Inflammatory macrophage treated with lipopolysaccharide for 1 hour (primary cell): ENCODE data around the gene VAPA.

Source experiments
- DNase-seq, 2 donors: peaks; one replicate each; pipeline ENCODE4 v3.0.0-alpha.2; 2020 to 2022

Gene VAPA

DNA sequence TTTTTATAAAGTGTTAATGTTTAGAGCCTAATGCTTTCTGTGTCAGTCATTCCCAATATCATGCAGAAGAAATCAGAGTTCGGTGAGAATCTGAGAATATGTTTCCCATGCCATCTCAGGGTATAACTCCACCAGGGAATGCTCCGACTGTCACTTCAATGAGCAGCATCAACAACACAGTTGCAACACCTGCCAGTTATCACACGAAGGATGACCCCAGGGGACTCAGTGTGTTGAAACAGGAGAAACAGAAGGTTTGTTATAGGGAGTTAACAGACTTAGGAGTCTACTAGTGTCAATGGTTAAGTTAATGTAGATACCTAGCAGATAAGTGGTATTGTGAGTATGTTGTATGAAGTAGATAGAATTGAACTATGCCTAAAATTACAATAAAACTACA, 31.0 kb downstream of the VAPA start:
- no peak for DNase-seq

DNA sequence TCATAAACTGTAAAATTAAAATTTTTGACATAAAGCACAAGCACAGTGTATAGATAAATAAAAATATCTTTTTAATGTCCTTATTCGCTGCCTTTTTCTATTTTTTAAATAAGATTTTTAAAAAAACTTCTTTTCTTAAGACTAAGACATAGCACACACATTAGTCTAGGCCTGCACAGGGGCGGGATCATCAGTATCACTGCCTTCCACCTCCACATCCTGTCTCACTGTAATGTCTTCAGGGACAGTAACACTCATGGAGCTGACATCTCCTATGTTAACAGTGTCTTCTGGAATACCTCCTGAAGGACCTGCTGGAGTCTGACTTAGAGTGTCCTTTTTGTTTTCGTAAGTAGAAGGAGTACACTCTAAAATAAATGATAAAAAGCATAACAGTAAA, 33.0 kb downstream of the VAPA start:
- DNase-seq, result no peak

DNA sequence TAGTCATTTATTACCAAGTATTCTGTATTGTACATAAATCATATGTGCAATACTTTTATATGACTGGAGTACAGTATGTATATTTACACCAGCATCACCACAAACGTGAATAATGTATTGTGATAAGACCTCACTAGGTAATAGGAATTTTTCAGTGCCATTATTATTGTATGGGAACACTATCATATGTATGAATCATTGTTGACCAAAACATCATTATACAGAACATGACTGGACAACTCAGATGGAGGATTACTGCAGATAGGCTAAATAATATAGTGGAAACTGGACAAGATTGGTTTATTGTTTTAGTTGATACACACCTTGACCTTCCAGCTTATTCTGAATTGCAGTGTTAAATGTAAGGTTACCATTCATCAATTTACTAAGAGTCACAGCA, 33.4 kb downstream of the VAPA start:
- DNase-seq, result no peak

DNA sequence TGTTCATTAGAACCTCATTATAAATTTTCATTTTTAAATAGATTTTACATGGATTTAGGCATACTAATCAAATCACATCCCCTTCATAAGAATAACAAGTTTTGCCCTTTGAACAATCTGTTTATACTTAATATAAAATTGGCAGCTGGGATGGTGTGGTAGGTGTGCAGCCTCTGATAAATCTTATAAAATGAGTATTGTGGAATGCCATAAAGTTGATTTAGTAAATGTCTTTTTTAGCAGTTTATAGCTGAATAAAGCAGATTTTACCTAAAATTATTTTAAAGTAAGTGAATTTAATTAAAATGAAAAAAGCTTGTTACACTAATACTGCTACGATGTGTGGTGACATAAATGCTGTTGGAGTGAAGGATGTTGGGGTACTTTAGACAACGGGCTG, 35.5 kb downstream of the VAPA start:
- DNase-seq, result no peak

DNA sequence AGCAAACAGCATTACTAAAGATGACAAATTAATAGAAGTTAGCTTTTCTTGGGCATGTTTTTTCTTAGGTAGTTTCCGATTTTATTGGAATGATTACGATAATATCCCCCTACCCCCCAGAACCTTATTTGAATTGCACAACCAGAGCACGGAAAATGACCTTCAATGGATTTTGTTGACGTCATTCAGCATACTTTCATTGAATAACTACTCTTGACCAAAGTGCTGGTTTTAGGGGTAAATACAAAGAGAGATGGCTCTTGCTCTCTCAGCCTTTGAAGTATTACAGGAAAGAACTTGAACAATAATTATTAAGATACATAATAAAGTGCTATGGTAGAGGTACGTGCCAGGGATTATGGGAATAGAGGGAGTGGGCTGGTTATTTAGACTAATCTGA, 36.0 kb downstream of the VAPA start:
- no peak for DNase-seq

DNA sequence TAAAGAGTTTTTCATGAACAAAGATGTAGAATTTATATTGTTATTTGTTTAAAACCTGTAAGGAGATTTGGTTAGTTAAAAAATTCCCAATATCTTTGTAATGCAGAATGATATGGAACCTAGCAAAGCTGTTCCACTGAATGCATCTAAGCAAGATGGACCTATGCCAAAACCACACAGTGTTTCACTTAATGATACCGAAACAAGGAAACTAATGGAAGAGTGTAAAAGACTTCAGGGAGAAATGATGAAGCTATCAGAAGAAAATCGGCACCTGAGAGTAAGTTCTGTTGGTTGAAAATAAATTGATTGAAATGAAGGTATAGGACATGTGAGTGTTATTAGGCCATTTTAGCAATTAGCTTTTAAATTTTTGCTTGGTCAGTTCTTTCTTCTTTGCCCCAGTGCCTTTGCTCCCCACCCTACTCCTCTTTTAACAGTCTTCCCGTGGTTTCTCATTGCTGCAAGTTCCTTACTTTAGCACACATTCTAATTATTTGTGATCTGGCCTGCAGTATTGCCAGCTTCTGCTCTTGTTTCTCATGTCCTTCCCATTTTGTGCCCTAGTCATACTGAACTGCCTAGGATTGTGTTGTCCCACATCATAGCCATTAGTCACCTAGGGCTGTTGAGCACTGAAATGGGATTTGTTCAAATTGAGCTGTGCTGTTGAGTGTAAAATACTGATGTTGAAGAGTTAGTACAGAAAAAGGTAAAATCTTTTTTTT, 36.6 kb downstream of the VAPA start:
- peak; percentile 37 to 48 for DNase-seq

DNA sequence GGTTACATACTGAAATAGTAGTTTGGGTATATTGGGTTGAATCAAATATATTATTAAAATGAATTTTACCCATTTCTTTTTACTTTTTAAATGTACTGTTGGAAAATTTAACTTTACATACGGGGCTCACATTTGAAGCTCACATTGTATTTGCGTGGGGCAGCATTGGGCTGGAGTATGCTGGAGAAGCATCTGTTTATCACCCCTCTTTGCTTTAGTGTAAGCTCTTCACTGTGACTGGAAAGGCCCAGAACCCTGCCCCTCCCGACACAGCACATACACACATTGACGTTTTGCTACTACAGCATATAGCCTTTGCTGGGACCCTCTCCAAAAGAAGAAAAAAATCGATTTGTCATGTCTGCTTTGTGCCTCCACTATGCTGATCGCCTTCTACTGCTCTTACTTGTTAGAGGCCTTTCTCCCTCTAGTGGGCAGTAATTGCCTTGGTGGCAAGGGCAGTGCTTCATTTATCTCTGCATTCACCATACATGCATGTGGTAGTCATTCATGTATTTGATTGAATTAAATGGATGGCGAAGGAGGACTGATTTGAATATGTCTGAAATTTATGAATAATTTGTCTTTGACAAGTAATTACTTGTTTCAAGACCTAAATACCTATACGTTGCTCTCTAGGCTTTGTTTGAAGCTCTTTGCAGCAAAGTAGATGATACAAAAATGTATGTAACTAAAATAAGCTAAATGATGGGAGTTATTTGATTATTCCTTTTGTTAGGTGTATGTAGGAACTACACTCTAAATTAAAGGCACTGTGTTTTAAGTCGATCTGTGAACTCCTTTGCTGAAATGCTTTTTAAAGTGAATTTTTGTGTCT, 37.4 kb downstream of the VAPA start:
- peak; percentile 34 to 36 for DNase-seq

DNA sequence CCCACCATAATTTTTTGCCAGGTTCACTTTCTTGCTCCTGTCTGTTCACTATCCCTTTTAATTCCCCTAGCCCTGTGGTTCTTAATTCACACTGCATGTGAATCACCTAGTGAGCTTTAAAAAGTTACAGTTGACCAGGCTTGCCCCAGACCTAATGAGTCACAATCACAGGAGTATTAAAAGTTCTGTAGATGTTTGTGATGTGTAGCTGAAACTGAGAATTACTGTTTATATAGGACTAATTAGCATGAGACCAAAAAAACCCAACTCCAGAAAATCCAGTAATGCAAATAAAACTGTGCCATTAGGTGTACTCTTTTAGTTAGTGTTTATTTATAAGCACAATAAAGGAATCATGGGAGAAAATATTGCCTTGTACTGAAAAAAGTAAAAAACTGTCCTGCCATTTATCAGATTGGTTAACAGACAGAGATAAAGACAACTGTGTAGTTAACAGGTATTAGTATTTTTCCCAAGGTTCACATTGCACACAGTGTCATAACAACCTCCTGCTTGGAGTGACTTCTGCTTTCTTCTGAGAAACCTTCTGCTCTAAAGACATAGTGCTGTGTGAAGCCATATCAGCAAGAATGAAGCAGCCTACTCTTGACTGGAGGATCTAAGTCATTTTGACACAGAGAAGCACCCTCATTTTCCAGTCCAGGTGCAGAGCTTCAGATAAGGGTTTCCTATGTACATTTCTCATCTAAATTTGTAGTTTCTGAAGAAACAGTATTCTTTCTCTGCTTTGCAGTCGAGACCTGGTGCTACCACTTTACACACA, 39.0 kb downstream of the VAPA start:
- DNase-seq, result peak; percentile 36 to 51

DNA sequence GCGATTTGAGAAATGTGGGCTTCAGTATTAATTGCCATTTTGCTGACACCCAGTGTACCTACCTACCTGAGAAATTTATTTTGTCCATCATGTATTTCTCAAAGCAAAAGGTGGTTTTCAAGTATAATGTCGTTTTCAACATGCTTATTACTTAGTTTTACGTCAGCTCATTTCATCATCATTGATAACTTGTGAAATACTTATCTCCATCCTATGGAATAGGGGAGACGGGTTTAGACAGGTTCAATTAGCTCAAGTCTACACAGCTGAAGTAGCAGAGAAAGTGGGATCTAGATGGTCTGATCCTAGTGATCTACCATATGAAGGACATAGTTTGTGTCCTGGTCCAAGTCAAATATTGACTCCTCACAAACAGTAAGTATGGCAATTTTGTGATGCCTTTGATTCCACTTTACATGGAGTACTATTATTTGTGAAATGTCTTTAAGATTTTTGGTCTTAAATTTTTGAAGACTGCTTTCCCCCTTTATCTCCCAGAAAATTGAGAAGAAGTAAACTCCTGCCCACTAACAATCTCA, 45.1 kb downstream of the VAPA start:
- no peak for DNase-seq

DNA sequence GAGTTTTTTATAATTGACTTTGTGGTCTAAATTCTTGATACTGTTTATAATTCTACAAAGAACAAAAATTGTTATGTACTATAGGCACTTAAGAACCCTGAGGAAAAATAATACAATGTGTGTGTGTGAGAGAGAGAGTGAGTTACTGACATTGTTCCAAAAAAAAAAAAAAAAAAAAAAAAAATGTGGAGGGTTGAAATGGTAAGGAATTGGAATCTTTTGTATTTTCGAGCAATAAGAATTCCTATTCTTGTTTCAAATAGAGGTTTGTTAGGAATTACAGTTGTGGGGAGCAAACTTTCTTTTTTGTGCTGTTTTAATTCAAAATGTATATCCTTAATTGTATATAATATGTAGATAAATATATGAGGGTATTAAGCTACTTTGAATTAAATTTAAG, 45.7 kb downstream of the VAPA start:
- no peak for DNase-seq

DNA sequence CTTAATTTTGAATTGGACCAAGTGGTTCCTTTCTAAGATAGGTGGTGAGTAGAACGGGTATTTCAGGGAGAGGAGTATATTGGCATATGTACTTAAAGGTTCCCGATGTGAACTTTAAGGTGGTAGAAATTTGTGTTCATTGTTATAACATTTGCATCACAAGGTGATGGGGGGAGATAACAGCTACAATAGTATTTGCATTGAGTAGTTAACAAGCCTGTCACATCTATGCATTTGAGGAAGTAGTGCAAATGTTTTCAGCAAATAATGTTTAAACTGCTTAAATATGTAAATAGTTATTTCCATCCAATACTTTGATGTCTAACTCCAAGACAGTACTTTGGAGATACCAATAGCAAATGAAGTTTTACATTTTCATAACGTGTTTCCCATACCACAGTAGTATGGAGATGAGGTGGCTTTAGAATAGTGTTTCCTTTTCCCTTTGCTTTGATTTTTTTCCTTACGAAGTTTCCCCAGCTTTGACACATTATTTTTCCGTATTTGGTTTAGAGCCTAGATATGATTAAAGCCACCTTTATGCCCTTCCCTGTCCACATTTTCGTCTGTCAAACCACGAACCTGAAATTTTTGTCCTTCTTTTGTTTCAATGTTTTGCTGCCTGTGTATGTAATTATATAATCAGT, 46.6 kb downstream of the VAPA start:
- no peak for DNase-seq

DNA sequence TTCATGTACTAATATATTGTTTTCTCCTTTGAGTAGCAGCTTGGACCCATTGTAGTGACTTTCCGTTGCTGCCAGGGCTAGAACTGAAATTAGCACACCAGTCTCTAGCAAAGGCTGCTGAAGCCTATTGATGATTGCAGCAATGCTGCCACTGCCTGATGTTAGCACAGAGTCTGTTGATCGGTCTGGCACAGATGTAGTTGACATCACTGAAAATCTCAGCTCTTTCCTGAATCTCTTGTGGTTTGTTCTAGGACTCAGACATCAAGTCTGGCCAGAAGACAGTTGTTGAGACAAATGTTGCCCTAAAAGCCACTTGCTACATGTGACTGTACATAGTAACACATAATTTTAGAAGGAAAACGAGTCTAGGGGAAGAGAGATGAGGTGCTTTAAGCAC, 47.2 kb downstream of the VAPA start:
- no peak for DNase-seq

DNA sequence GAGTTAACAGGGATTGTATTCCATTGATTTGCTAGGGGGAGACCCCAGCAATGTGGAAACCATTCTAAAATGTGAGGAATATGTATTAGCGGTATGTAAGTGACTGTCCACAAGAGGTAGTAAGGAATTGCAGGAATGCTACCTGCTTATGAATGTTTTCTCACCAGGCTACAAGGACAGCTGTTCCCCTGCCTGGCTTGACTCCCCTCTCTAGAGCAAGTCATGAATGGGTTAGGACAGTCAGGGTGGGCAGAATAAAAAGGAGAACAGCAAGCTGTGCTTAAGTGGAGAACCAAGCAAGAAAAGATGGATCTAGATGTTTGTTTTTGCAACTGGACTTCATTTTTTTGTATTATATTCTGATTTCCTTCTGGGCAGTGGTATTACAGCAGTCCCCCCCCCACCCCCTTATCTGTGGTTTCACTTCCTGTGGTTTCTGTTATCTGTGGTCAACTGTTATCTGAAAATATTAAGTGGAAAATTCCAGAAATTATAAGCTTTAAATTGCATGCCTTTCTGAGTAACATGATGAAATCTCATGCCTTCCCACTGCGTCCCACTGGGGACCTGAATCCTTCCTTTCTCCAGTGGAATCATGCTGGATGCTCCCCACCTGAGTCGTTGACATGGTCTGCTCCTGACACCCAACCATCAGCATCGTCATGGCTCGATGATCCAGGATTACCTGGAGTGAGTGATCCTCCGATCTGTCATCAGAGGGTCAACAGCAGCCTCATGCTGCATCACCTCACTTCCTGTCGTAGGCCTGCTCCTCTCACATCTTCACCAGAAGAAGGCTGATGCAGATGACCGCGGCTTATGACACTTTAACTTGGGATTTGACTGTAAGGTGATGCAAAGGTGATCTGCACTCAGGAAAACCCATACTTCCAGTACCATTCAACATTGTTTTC, 52.2 kb downstream of the VAPA start:
- DNase-seq, result no peak

DNA sequence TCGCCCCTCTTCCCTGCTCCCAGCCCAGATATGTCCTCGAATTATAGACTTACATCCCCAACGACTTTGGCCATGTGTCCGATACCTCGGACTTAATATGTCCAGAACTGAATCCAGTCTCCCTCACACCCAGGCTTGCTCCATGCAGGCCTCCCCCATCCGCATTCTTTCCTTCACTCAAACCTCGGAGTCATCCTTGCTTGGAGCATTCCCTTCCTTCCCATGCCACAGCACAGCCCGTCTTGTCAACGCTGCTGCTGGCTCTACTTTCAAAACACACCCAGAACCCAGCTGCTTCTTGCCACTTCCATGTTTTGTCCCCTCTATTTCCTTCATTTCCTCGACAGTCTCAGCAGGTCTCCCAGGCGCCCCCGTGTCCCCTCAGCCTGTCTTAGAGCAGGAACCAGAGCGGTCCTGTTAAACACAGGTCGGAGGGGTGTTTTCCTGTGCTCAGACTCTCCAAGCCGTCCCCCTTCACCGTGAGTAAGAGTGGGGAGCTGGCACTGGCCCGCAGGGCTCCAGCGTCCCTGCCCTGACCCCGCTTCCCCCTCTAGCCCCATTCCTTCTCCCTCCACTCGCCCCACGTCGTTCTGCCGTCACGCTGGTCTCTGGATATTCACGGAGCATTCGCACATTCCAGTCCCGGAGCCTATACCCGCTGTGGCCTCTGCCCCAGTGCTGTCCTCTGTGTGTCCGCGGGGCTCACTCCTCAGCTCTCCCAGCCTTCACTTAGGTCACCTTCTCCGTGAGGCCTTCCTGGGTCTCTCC, 54.4 kb downstream of the VAPA start:
- DNase-seq, result no peak

DNA sequence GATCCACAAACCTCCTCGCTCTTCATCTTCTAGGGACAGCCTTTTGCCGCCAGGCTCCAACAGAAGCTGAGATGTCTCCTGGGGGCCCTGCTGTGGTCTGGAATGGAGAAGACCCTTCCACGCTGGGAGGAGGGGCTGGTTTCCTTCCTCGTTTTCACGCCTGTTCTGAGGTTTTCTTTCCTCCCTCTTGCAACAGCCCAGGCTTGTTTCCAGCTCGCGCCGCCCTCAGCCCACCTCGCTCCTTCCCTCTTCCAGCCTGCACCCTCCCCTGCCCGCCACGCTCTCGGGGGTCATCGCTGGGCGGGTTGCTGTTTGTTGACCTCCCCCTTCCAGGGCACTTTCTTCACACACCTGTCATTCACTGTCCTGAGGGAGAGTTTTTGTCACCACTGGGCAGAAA, 55.4 kb downstream of the VAPA start:
- no peak for DNase-seq

DNA sequence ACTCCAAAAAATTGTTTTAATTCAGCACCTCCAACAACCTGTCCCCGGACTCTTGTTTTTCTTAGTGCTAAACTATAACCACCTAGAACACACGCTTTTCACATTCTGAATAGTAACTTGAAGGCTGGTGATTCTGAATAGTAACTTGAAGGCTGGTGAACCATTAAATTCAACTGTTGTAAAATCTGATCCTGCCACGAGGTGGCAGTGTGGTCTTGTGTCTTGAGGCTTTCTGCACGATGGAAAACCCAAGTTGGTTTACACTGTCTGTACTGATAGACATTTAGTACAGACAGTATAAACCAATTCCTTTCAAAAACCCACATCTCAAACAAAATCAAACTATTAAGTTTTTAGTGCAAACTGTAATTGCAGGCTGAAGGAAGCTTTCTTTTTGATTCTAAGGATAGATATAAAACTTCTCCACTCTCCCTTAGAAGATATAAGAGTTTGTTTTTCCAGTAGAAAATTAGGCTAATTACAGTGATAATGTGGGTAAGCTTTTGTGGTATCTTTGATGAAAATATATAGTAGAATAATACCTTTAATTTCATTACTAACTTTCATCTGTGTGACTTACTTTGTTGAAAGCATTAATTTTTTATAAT, 57.6 kb downstream of the VAPA start:
- peak; percentile 72 to 99 for DNase-seq

DNA sequence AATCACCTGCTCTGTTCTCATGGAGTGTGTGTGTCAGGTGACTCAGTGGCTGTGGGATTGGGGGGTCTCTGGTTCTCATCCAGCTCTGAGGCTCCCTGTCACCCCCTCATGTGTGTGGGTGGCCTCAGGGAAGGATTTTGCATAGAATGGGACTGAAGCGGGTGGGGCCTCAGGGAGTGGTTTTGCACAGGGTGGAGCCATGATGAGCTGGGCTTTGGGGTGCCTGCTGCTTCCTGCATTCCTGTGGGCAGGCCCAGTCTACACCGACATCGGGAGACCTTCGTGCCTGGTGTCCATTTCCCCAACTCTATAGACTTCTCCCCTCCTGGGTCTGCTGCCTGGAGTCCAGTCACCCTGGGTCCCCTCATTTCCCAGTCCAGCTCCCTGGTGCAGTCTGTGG, 59.7 kb downstream of the VAPA start:
- DNase-seq, result no peak

DNA sequence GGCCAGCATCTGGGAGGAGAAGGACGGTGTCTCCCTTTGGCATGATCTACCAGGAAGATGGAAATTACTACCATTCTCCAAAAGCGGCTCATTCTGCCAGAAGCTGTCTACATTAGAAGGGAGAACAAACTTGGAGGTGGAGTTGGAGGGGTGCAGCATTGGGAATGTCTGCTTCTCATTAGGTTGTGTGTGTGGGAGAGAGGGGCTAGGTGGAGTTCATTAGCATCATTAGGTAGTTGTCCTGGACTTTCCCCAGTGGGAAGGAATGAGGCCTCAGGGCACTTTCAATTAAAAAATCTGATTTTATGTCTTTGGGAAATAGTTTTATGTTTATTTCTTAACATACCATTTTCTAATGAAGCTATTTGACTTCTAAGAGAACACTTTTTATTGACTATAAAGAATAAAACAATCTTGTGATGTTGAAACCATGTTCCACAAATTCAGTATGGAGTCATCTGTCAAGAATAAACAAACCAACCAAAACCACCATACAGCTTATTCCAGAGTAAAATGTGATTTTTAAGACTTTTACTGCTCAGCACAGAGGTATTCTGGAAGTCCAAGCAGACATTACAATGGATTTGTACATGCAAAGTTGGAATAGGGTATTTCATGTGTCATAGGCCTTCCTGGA, 60.6 kb downstream of the VAPA start:
- DNase-seq, result no peak

DNA sequence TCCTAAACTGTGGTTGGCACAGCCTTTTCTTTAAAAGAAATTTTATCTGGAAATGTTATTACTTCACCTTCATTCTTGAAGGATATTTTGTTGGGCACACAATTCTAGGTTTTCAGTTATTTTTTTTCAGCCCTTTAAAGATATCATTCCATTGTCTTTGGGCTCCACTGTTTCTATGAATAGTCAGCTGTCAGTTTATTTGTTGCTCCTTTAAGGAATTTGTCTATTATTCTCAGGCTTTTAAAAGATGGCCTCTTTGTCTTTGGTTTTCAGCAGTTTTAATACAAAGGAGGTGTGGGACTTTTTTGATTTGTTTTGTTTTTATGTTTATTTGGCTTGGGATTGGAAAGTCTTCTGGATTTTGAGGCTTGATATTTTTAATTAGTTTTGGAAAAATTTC, 61.8 kb downstream of the VAPA start:
- DNase-seq, result no peak

DNA sequence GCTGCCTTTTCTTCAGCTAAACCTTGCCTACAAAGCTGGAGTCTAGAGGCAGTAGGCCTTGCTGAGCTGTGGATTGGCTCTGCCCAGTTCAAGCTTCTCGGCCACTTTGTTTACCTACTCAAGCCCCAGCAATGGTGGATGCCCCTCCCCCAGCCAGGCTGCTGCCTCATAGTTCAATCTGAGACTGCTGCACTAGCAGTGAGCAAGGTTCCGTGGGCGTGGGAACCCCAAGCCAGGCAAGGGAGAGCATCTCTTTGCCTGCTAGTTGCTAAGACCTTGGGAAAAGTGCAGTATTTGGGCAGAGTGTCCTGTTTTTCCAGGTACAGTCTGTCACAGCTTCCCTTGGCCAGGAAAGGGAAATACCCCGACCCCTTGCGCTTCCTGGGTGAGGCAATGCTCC, 68.9 kb downstream of the VAPA start:
- DNase-seq, result peak in 1 of 2 donors; percentile 23
